HCT116 (cell line): ENCODE measurements around the gene IGSF9B. TPM values are rescaled to one million over a fixed set of nuclear protein-coding genes. Genes with fewer than 3 reads are reported as not detected.

Source experiments
- ATAC-seq: fragments of 200-7000 bp; cut with Tn5 transposase; 2 replicates; pipeline ENCODE4 v1.9.1; 2020; ENCODE audit warnings: mild to moderate bottlenecking, moderate library complexity
- BruUV-seq: library from RNA; stranded (reverse); fragments of 400-500 nt; replicated peaks from 2 replicates; lab custom pipeline; 2021; lab: Mats Ljungman, UMichigan
- CTCF ChIA-PET: fragments of 300-600 bp; sonication (Branson Sonifier 250); formaldehyde crosslinking; loops from one replicate; lab custom pipeline; 2021; ENCODE audit warnings: antibody characterized with exemption; lab: Charles Lee
- POLR2A ChIA-PET: fragments of 300-600, 350-600 bp; sonication (Branson Sonifier 250); formaldehyde crosslinking; loops from one replicate; lab custom pipeline; 2021; ENCODE audit warnings: antibody characterized with exemption; lab: Charles Lee
- RAD21 ChIA-PET, 2 experiments: fragments of 300-600 bp; sonication (Branson Sonifier 250); formaldehyde crosslinking; loops; one replicate each; lab custom pipeline; 2023; ENCODE audit warnings: low total read pairs in 2 of 2; ENCODE audit not compliant: uncharacterized antibody in 2 of 2, unreplicated experiment in 2 of 2, low non-redundant PET in 1 of 2; lab: Charles Lee
- DNase-seq: peaks from one replicate; pipeline ENCODE4 v3.0.0-alpha.2; 2010; ENCODE audit warnings: low read depth, low spot score
- H2AFZ ChIP-seq: fragments of 200-600 bp; shearing (Covaris generic), sonication (generic); 2 replicates; pipeline ENCODE4 v1.6.1; 2017; ENCODE audit warnings: low read depth, mixed run types, mixed read lengths, antibody characterized with exemption, low read length; ENCODE audit not compliant: poor library complexity, severe bottlenecking
- H3K27ac ChIP-seq: 2 replicates; pipeline ENCODE4 v1.5.1; 2012; ENCODE audit warnings: low read depth, low read length
- H3K27me3 ChIP-seq: fragments of 200-600 bp; sonication (generic); 2 replicates; pipeline ENCODE4 v1.6.1; 2016; ENCODE audit warnings: mixed run types, low read length, mixed read lengths; ENCODE audit not compliant: insufficient read depth
- H3K36me3 ChIP-seq, 2 experiments: fragments of 200-500 bp in 1 of 2; fragments of 200-600 bp in 1 of 2; sonication (Bioruptor generic) in 1 of 2; sonication (generic) in 1 of 2; 2 replicates each; pipeline versions ENCODE4 v1.5.1 to v1.6.1; 2014 to 2016; ENCODE audit warnings: low read length in 2 of 2, inconsistent platforms in 1 of 2, mixed read lengths in 1 of 2, mixed run types in 1 of 2; ENCODE audit not compliant: insufficient read depth in 2 of 2, control insufficient read depth in 1 of 2
- H3K4me1 ChIP-seq, 2 experiments: fragments of 200-600 bp in 1 of 2; sonication (generic) in 1 of 2; 2 replicates each; pipeline versions ENCODE4 v1.5.1 to v1.6.1; 2012 to 2017; ENCODE audit warnings: low read length in 2 of 2, inconsistent platforms in 1 of 2, mild to moderate bottlenecking in 1 of 2, mixed read lengths in 1 of 2, mixed run types in 1 of 2, moderate library complexity in 1 of 2; ENCODE audit not compliant: insufficient read depth in 2 of 2, control insufficient read depth in 1 of 2
- H3K4me2 ChIP-seq: fragments of 200-600 bp; sonication (generic); 2 replicates; pipeline ENCODE4 v1.6.1; 2017; ENCODE audit warnings: mixed run types, low read length, mixed read lengths
- H3K4me3 ChIP-seq, 2 experiments: fragments of 200-600 bp in 1 of 2; sonication (generic) in 1 of 2; replicated peaks in 1 of 2; 2 replicates each; pipeline ENCODE4 v1.5.1; 2011 to 2016; ENCODE audit warnings: low read length in 2 of 2, control low read depth in 1 of 2, low read depth in 1 of 2, mild to moderate bottlenecking in 1 of 2, mixed read lengths in 1 of 2, mixed run types in 1 of 2
- H3K79me2 ChIP-seq: fragments of 200-600 bp; sonication (generic); 2 replicates; pipeline ENCODE4 v1.6.1; 2017; ENCODE audit warnings: mild to moderate bottlenecking, mixed run types, low read length, moderate library complexity, mixed read lengths; ENCODE audit not compliant: insufficient read depth
- H3K9ac ChIP-seq: fragments of 200-600 bp; sonication (generic); 2 replicates; pipeline ENCODE4 v1.6.1; 2016; ENCODE audit warnings: low read length, mixed read lengths
- H3K9me2 ChIP-seq: fragments of 200-600 bp; sonication (generic), shearing (Covaris generic); 2 replicates; pipeline ENCODE4 v1.6.1; 2017; ENCODE audit warnings: mixed run types, mild to moderate bottlenecking, moderate library complexity; ENCODE audit not compliant: insufficient read depth
- H3K9me3 ChIP-seq, 2 experiments: fragments of 200-500 bp in 1 of 2; fragments of 200-600 bp in 1 of 2; sonication (Bioruptor generic) in 1 of 2; sonication (generic) in 1 of 2; 2 replicates each; pipeline ENCODE4 v1.6.1; 2014 to 2017; ENCODE audit warnings: low read length in 2 of 2, mixed read lengths in 2 of 2, inconsistent platforms in 1 of 2, low read depth in 1 of 2, mild to moderate bottlenecking in 1 of 2, mixed run types in 1 of 2, moderate library complexity in 1 of 2; ENCODE audit not compliant: control insufficient read depth in 1 of 2, insufficient read depth in 1 of 2
- H4K20me1 ChIP-seq: fragments of 200-600 bp; sonication (generic), shearing (Covaris generic); 2 replicates; pipeline ENCODE4 v1.6.1; 2017; ENCODE audit warnings: mixed run types, mild to moderate bottlenecking, moderate library complexity; ENCODE audit not compliant: insufficient read depth
- ATF3 ChIP-seq: IDR thresholded peaks from 2 replicates; pipeline ENCODE4 v1.6.1; 2012
- CBX3 ChIP-seq: IDR thresholded peaks from 2 replicates; pipeline ENCODE4 v1.6.1; 2012; ENCODE audit warnings: low read depth
- CEBPB ChIP-seq: IDR thresholded peaks from 2 replicates; pipeline ENCODE4 v1.6.1; 2012; ENCODE audit warnings: low read depth
- CTCF ChIP-seq, 3 experiments: fragments of 200-600 bp in 1 of 3; sonication (generic) in 1 of 3; IDR thresholded peaks in 2 of 3; conservative IDR thresholded peaks in 1 of 3; 2 replicates each; pipeline ENCODE4 v1.5.1; 2012 to 2017; ENCODE audit warnings: low read depth in 2 of 3, low read length in 2 of 3, antibody characterized with exemption in 1 of 3, borderline replicate concordance in 1 of 3, control low read depth in 1 of 3, mild to moderate bottlenecking in 1 of 3, mixed read lengths in 1 of 3, mixed run types in 1 of 3, moderate library complexity in 1 of 3; ENCODE audit not compliant: insufficient read depth in 1 of 3
- EGR1 ChIP-seq: IDR thresholded peaks from 2 replicates; pipeline ENCODE4 v1.6.1; 2012; ENCODE audit warnings: low read depth
- ELF1 ChIP-seq: IDR thresholded peaks from 2 replicates; pipeline ENCODE4 v1.6.1; 2012; ENCODE audit warnings: low read depth, borderline replicate concordance
- EZH2 ChIP-seq: fragments of 200-600 bp; sonication (generic); IDR thresholded peaks from 2 replicates; pipeline ENCODE4 v1.6.1; 2017; ENCODE audit warnings: antibody characterized with exemption, mixed run types
- EZH2phosphoT487 ChIP-seq: fragments of 200-600 bp; IDR thresholded peaks from 2 replicates; pipeline ENCODE4 v1.6.1; 2018; ENCODE audit warnings: antibody characterized with exemption, borderline replicate concordance
- FOSL1 ChIP-seq: IDR thresholded peaks from 2 replicates; pipeline ENCODE4 v1.6.1; 2012; ENCODE audit warnings: low read depth
- JUND ChIP-seq: IDR thresholded peaks from 2 replicates; pipeline ENCODE4 v1.6.1; 2012
- MAX ChIP-seq: IDR thresholded peaks from 2 replicates; pipeline ENCODE4 v1.6.1; 2012
- POLR2AphosphoS5 ChIP-seq: IDR thresholded peaks from 2 replicates; pipeline ENCODE4 v1.6.1; 2011; ENCODE audit warnings: mild to moderate bottlenecking, low read depth, low read length, moderate library complexity
- RAD21 ChIP-seq: IDR thresholded peaks from 2 replicates; pipeline ENCODE4 v1.6.1; 2012; ENCODE audit warnings: low read depth, mild to moderate bottlenecking
- REST ChIP-seq: IDR thresholded peaks from 2 replicates; pipeline ENCODE4 v1.6.1; 2012; ENCODE audit warnings: low read depth
- SRF ChIP-seq: IDR thresholded peaks from 2 replicates; pipeline ENCODE4 v1.6.1; 2012; ENCODE audit warnings: low read depth
- TCF7L2 ChIP-seq: IDR thresholded peaks from 2 replicates; pipeline ENCODE4 v1.7.0; 2011; ENCODE audit warnings: borderline replicate concordance, inconsistent platforms; ENCODE audit not compliant: insufficient read depth, insufficient read length; ENCODE audit errors: extremely low read depth
- YY1 ChIP-seq: IDR thresholded peaks from 2 replicates; pipeline ENCODE4 v1.6.1; 2011; ENCODE audit warnings: low read length, low read depth, moderate library complexity, mild to moderate bottlenecking; ENCODE audit not compliant: insufficient replicate concordance; ENCODE audit errors: extremely low read depth
- ZBTB33 ChIP-seq: IDR thresholded peaks from 2 replicates; pipeline ENCODE4 v1.6.1; 2011; ENCODE audit warnings: mild to moderate bottlenecking, low read length, moderate library complexity; ENCODE audit not compliant: insufficient replicate concordance; ENCODE audit errors: extremely low read depth
- ZFX ChIP-seq: fragments of 450-650 bp; IDR thresholded peaks from 2 replicates; pipeline ENCODE4 v1.6.1; 2017
- intact Hi-C: fragments of 100-400 bp; cut with micrococcal nuclease; formaldehyde crosslinking; loops from 2 replicates; pipeline ENCODE4 v1.10.0; 2022
- total RNA-seq: library from RNA; stranded (reverse); gene quantifications from one replicate; pipeline ENCODE4 v1.2.1, GENCODE V29; 2021; ENCODE audit not compliant: unreplicated experiment

IGSF9B gene
- total RNA-seq, 1 experiment from 2014 or later, result 12.4 TPM

- Histone ChIP-seq H3K4me3 (no peak overlapping the region), H3K36me3 (no peaks in the 10 kb centered on the region), H3K9ac (no peak overlapping the region), H3K4me1 (peaks cover 5 to 18% of the 10 kb centered on the region in 2 experiments; a peak in 3 of 4 replicates), H3K27ac (no peak overlapping the region), H3K79me2 (no peaks in the 10 kb centered on the region), H3K9me3 (no peaks in the 10 kb centered on the region), H4K20me1 (no peaks in the 10 kb centered on the region), H2AFZ (no peak overlapping the region), H3K27me3 (no peaks in the 10 kb centered on the region), H3K9me2 (no peaks in the 10 kb centered on the region), H3K4me2 (no peak overlapping the region)
- ChIA-PET RAD21 (no interaction called here), POLR2A (no interaction called here), CTCF (no interaction called here)
- DNase-seq (no peak), ATAC-seq (no peak)
- intact Hi-C loops, result no loop called here
- no TSS peak for BruUV-seq
- TF ChIP-seq ZBTB33, result no peak
- no peak for TF ChIP-seq CEBPB
- no peak for TF ChIP-seq REST
- no peak for TF ChIP-seq CTCF (IDR thresholded peaks at IDR 0.05 in 2 of 3, conservative IDR thresholded peaks at IDR 0.05 in 1 of 3; ENCODE audit: borderline replicate concordance in 1 of 3, insufficient read depth in 1 of 3, low read depth in 2 of 3, low read length in 2 of 3)
- no peak for TF ChIP-seq TCF7L2
- no peak for TF ChIP-seq YY1
- no peak for TF ChIP-seq POLR2AphosphoS5
- TF ChIP-seq FOSL1, result no peak
- no peak for TF ChIP-seq EGR1
- TF ChIP-seq CBX3, result no peak
- no peak for TF ChIP-seq EZH2phosphoT487
- TF ChIP-seq JUND, result no peak
- no peak for TF ChIP-seq SRF
- no peak for TF ChIP-seq EZH2
- TF ChIP-seq MAX, result no peak
- TF ChIP-seq ATF3, result no peak
- no peak for TF ChIP-seq ZFX
- TF ChIP-seq ELF1, result no peak
- no peak for TF ChIP-seq RAD21
- TF ChIP-seq, all 23 proteins: peak for 0
Observed at GRCh38 chr11:133937468-133937867, 19.3 kb downstream of the IGSF9B start.
